ENCODE results near the gene DDX55. TPM values are rescaled to one million over a fixed set of nuclear protein-coding genes. Genes with fewer than 3 reads are reported as not detected.

The DDX55 gene
- total and polyA plus RNA-seq, 2 of the 13 experiments (the other 11 are each of a cell fraction or from before 2014, with no cell fraction given), result 22.2 to 37.0 TPM

DNA sequence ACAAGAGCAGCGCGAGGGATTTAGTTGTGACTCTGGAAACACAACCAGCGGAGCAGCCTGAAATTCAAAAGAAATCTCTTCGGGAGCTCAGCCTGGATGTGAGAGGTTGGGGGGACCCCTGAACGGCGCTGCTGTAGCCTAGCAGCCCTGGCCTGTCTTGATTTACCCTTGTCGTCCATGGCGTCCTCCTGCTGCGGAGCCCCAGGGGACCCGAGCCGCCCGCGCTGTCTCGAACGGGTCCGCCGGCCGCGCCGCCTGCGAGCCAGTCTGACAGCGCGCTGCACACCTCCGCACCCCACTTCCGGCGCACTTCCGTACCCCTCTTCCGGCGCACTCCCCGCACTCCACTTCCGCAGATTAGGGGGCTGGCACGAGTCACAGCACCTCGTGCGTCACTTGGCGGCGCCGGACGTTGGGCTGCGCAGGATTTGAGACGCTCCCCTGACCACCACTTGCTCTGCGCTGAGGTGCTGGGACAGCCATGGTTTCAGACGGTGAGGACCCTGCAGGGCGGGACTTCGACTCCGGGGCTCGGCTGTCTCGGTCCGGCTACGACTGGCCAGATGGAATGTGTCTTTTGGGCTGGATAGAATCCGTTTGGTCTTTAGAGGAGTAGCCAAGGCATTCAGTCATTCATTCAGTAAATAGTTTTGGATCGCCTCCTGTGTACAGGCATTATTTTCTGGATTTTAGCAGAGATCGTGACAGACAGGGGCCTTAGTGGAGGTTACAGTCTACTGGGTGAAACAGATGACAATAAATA, 31.7 kb downstream of the DDX55 start, which contains the start of the genes EIF2B1 and GTF2H3 (continued):
- TF ChIP-seq RFXAP (CRISPR knock-in tag; IDR thresholded peaks at IDR 0.05; ENCODE audit: borderline replicate concordance), result peak; percentile 84; the same call in 1 of the 2 replicates
- TF ChIP-seq SMYD3 (CRISPR knock-in tag; IDR thresholded peaks at IDR 0.05), result peak; percentile 87; the same call in 1 of the 2 replicates
- TF ChIP-seq PCBP2 (optimal IDR thresholded peaks at IDR 0.05; ENCODE audit: low read depth, low read length, poor library complexity, severe bottlenecking), result no peak
- TF ChIP-seq TBX2 (CRISPR knock-in tag; IDR thresholded peaks at IDR 0.05; ENCODE audit: borderline replicate concordance), result peak; percentile 93
- TF ChIP-seq SKI (IDR thresholded peaks at IDR 0.05; ENCODE audit: partially characterized antibody), result no peak
- TF ChIP-seq, protein P1, sequence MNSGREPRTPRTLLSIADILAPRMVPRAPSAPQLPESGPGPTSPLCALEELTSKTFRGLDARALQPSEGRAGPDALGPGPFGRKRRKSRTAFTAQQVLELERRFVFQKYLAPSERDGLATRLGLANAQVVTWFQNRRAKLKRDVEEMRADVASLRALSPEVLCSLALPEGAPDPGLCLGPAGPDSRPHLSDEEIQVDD (CRISPR knock-in tag; IDR thresholded peaks at IDR 0.05; ENCODE audit: borderline replicate concordance), result no peak
- no peak for TF ChIP-seq NR2F1 (CRISPR knock-in tag; IDR thresholded peaks at IDR 0.05)
- TF ChIP-seq, protein P2, sequence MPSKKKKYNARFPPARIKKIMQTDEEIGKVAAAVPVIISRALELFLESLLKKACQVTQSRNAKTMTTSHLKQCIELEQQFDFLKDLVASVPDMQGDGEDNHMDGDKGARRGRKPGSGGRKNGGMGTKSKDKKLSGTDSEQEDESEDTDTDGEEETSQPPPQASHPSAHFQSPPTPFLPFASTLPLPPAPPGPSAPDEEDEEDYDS (CRISPR knock-in tag; IDR thresholded peaks at IDR 0.05), result peak; percentile 87
- TF ChIP-seq, protein P3, sequence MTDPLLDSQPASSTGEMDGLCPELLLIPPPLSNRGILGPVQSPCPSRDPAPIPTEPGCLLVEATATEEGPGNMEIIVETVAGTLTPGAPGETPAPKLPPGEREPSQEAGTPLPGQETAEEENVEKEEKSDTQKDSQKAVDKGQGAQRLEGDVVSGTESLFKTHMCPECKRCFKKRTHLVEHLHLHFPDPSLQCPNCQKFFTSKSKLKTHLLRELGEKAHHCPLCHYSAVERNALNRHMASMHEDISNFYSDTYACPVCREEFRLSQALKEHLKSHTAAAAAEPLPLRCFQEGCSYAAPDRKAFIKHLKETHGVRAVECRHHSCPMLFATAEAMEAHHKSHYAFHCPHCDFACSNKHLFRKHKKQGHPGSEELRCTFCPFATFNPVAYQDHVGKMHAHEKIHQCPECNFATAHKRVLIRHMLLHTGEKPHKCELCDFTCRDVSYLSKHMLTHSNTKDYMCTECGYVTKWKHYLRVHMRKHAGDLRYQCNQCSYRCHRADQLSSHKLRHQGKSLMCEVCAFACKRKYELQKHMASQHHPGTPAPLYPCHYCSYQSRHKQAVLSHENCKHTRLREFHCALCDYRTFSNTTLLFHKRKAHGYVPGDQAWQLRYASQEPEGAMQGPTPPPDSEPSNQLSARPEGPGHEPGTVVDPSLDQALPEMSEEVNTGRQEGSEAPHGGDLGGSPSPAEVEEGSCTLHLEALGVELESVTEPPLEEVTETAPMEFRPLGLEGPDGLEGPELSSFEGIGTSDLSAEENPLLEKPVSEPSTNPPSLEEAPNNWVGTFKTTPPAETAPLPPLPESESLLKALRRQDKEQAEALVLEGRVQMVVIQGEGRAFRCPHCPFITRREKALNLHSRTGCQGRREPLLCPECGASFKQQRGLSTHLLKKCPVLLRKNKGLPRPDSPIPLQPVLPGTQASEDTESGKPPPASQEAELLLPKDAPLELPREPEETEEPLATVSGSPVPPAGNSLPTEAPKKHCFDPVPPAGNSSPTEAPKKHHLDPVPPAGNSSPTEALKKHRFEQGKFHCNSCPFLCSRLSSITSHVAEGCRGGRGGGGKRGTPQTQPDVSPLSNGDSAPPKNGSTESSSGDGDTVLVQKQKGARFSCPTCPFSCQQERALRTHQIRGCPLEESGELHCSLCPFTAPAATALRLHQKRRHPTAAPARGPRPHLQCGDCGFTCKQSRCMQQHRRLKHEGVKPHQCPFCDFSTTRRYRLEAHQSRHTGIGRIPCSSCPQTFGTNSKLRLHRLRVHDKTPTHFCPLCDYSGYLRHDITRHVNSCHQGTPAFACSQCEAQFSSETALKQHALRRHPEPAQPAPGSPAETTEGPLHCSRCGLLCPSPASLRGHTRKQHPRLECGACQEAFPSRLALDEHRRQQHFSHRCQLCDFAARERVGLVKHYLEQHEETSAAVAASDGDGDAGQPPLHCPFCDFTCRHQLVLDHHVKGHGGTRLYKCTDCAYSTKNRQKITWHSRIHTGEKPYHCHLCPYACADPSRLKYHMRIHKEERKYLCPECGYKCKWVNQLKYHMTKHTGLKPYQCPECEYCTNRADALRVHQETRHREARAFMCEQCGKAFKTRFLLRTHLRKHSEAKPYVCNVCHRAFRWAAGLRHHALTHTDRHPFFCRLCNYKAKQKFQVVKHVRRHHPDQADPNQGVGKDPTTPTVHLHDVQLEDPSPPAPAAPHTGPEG (CRISPR knock-in tag; IDR thresholded peaks at IDR 0.05), result peak; percentile 94
- no peak for TF ChIP-seq MATR3 (CRISPR knock-in tag; IDR thresholded peaks at IDR 0.05)
- no peak for TF ChIP-seq KAT2B (IDR thresholded peaks at IDR 0.05; ENCODE audit: borderline replicate concordance, low read depth, low read length)
- no peak for TF ChIP-seq SMC3 (IDR thresholded peaks at IDR 0.05; ENCODE audit: low read length)
- TF ChIP-seq, protein P4, sequence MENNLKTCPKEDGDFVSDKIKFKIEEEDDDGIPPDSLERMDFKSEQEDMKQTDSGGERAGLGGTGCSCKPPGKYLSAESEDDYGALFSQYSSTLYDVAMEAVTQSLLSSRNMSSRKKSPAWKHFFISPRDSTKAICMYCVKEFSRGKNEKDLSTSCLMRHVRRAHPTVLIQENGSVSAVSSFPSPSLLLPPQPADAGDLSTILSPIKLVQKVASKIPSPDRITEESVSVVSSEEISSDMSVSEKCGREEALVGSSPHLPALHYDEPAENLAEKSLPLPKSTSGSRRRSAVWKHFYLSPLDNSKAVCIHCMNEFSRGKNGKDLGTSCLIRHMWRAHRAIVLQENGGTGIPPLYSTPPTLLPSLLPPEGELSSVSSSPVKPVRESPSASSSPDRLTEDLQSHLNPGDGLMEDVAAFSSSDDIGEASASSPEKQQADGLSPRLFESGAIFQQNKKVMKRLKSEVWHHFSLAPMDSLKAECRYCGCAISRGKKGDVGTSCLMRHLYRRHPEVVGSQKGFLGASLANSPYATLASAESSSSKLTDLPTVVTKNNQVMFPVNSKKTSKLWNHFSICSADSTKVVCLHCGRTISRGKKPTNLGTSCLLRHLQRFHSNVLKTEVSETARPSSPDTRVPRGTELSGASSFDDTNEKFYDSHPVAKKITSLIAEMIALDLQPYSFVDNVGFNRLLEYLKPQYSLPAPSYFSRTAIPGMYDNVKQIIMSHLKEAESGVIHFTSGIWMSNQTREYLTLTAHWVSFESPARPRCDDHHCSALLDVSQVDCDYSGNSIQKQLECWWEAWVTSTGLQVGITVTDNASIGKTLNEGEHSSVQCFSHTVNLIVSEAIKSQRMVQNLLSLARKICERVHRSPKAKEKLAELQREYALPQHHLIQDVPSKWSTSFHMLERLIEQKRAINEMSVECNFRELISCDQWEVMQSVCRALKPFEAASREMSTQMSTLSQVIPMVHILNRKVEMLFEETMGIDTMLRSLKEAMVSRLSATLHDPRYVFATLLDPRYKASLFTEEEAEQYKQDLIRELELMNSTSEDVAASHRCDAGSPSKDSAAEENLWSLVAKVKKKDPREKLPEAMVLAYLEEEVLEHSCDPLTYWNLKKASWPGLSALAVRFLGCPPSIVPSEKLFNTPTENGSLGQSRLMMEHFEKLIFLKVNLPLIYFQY (CRISPR knock-in tag; IDR thresholded peaks at IDR 0.05; ENCODE audit: borderline replicate concordance), result peak; percentile 64
- TF ChIP-seq ZNF3 (CRISPR knock-in tag; IDR thresholded peaks at IDR 0.05), result no peak
- peak; percentile 69; the same call in 1 of the 2 replicates for TF ChIP-seq ZNF768 (CRISPR knock-in tag; IDR thresholded peaks at IDR 0.05)

Data from HepG2 (cell line).